ENCODE data around the gene PDE6D.
A peak's percentile ranks its signal among the peaks of the same experiment; 100 is the strongest.

PDE6D gene

DNA sequence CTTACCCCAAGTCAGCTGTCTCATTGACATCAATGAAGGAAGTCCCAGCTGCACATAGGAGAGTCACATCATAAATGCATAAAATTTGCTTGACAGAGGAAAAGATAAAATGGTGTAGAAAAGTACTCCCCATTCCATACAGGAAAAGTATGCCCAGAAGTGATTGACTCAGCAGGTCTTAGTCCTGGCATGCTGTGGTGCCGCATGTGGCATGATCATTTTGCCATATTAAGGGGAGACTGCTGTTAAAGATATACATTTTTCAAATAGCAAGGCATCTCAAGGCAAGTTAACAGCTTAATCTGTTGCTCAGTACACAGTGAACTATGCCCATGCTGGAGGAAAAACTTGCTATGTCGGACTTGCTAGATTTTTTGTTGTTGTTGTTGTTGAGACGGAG, 13.3 kb upstream of the PDE6D start:
- Histone ChIP-seq H3K4me3 (ENCODE audit: low read length) (no peak overlapping the region), H3K27me3 (ENCODE audit: control insufficient read depth, insufficient read depth, low read length) (no peaks in the 10 kb centered on the region), H3K36me3 (ENCODE audit: control insufficient read depth, low read depth, low read length) (peaks cover 38% of the 10 kb centered on the region), H3K4me1 (ENCODE audit: control insufficient read depth, low read depth, low read length) (no peaks in the 10 kb centered on the region), H3K27ac (ENCODE audit: low read length) (no peak overlapping the region), H3K9me3 (ENCODE audit: control insufficient read depth, low read depth, low read length) (no peaks in the 10 kb centered on the region), H3K9ac (ENCODE audit: low read length) (no peak overlapping the region)

DNA sequence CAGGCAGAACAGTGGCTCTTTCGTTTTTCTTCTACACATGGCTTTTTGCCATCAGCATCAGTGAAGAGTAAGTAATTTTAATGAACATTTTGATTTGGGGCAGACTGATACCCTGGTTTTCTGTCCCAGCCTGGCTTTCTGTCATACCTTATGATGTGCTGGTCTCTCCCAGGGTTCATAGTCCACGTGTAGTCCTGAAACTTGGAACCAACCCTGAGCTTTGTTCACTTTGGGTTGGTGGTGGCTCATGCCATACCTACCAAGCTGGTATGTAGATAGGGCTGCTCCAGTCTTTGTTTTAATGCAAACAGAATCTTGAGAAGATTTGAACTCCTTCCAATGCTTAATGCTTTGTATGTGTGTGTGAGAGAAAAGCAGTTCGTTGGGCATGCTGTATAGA, 10.0 kb upstream of the PDE6D start:
- H3K4me1 ChIP-seq (ENCODE audit: control insufficient read depth, low read depth, low read length): peaks cover 6% of the 10 kb centered on the region
- H3K27me3 ChIP-seq (ENCODE audit: control insufficient read depth, insufficient read depth, low read length): no peaks in the 10 kb centered on the region
- H3K9ac ChIP-seq (ENCODE audit: low read length): no peak overlapping the region
- H3K9me3 ChIP-seq (ENCODE audit: control insufficient read depth, low read depth, low read length): no peaks in the 10 kb centered on the region
- no peak overlapping the region for H3K4me3 ChIP-seq (ENCODE audit: low read length)
- peaks cover 18% of the 10 kb centered on the region for H3K36me3 ChIP-seq (ENCODE audit: control insufficient read depth, low read depth, low read length)
- no peak overlapping the region for H3K27ac ChIP-seq (ENCODE audit: low read length)

DNA sequence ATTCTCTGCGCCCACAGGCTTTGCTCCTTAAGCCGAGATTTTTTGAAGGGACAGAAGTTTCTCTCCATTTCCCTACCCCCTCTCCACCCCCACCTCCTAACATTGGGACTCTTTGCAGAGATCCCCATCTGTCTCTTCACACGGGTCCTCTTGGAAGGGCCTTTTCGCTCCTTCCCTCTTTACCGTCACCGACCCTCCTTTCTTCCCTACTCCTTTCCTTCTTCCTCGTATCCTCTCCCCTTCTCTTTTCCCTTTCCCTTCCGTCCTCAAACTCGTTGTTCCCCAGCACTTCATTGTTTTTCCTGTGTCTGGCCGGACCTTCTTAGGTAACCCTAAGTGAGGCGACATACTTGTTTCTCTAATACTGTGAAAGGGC, 5.8 kb upstream of the PDE6D start:
- Histone ChIP-seq H3K4me3 (ENCODE audit: low read length) (peak overlapping the region; percentile 68), H3K27me3 (ENCODE audit: control insufficient read depth, insufficient read depth, low read length) (no peaks in the 10 kb centered on the region), H3K4me1 (ENCODE audit: control insufficient read depth, low read depth, low read length) (peaks cover 16% of the 10 kb centered on the region), H3K9me3 (ENCODE audit: control insufficient read depth, low read depth, low read length) (no peaks in the 10 kb centered on the region), H3K9ac (ENCODE audit: low read length) (peak overlapping the region; percentile 80), H3K36me3 (ENCODE audit: control insufficient read depth, low read depth, low read length) (peaks cover 8% of the 10 kb centered on the region), H3K27ac (ENCODE audit: low read length) (no peak overlapping the region)

- Histone ChIP-seq H3K9me3 (ENCODE audit: control insufficient read depth, low read depth, low read length) (no peaks in the 10 kb centered on the region), H3K36me3 (ENCODE audit: control insufficient read depth, low read depth, low read length) (peaks cover 4% of the 10 kb centered on the region), H3K27me3 (ENCODE audit: control insufficient read depth, insufficient read depth, low read length) (no peaks in the 10 kb centered on the region), H3K9ac (ENCODE audit: low read length) (peak within 1 kb of the TSS; percentile 80), H3K27ac (ENCODE audit: low read length) (peak within 1 kb of the TSS; percentile 79), H3K4me3 (ENCODE audit: low read length) (peak within 1 kb of the TSS; percentile 68), H3K4me1 (ENCODE audit: control insufficient read depth, low read depth, low read length) (peaks cover 16% of the 10 kb centered on the region)
Observed at GRCh38 chr2:231786177-231786916, 5.3 kb upstream of the PDE6D start, which contains the start of gene COPS7B. COPS7B (plus strand) TSS chr2:231786445; CDS start chr2:231788571, 2,126 bp downstream.

GRCh38 chr2:231785822-231786176, 4.7 kb upstream of the PDE6D start:
- Histone ChIP-seq H3K36me3 (ENCODE audit: control insufficient read depth, low read depth, low read length) (peaks cover 4% of the 10 kb centered on the region), H3K9ac (ENCODE audit: low read length) (peak overlapping the region; percentile 80), H3K27me3 (ENCODE audit: control insufficient read depth, insufficient read depth, low read length) (no peaks in the 10 kb centered on the region), H3K9me3 (ENCODE audit: control insufficient read depth, low read depth, low read length) (no peaks in the 10 kb centered on the region), H3K27ac (ENCODE audit: low read length) (peak overlapping the region; percentile 79), H3K4me1 (ENCODE audit: control insufficient read depth, low read depth, low read length) (peaks cover 16% of the 10 kb centered on the region), H3K4me3 (ENCODE audit: low read length) (peak overlapping the region; percentile 68)

DNA sequence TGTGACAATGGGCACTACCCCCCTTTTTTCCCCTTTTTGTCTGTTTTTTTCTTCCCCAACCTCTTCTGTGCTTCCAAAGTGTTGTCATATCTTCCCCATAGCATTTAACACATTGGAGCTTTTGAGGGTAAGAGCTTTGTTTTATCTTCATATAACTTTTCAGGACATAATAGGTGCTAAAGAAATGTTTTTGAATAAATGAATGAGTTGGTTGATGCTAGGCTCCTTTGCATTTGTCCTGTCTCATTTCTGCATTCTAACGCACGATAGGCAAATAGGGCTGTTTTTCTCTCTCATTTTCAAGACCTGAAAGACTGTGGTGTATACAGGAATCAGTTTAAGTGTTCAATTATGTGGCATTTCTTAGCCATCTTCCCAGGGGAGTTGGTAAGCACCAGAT, 4.3 kb upstream of the PDE6D start:
- H3K27ac ChIP-seq (ENCODE audit: low read length): no peak overlapping the region
- no peaks in the 10 kb centered on the region for H3K9me3 ChIP-seq (ENCODE audit: control insufficient read depth, low read depth, low read length)
- H3K9ac ChIP-seq (ENCODE audit: low read length): peak overlapping the region; percentile 80
- H3K36me3 ChIP-seq (ENCODE audit: control insufficient read depth, low read depth, low read length): peaks cover 4% of the 10 kb centered on the region
- peaks cover 16% of the 10 kb centered on the region for H3K4me1 ChIP-seq (ENCODE audit: control insufficient read depth, low read depth, low read length)
- no peaks in the 10 kb centered on the region for H3K27me3 ChIP-seq (ENCODE audit: control insufficient read depth, insufficient read depth, low read length)
- peak overlapping the region; percentile 68 for H3K4me3 ChIP-seq (ENCODE audit: low read length)

- Histone ChIP-seq H3K9ac (ENCODE audit: low read length) (peak overlapping the region; percentile 47), H3K4me1 (ENCODE audit: control insufficient read depth, low read depth, low read length) (peaks cover 17% of the 10 kb centered on the region), H3K9me3 (ENCODE audit: control insufficient read depth, low read depth, low read length) (no peaks in the 10 kb centered on the region), H3K27me3 (ENCODE audit: control insufficient read depth, insufficient read depth, low read length) (peaks cover 9% of the 10 kb centered on the region), H3K36me3 (ENCODE audit: control insufficient read depth, low read depth, low read length) (no peaks in the 10 kb centered on the region), H3K4me3 (ENCODE audit: low read length) (peak overlapping the region; percentile 96), H3K27ac (ENCODE audit: low read length) (no peak overlapping the region)
Observed at GRCh38 chr2:231781798-231782726, 980 bp upstream of the PDE6D start.

GRCh38 chr2:231780123-231780908, 766 bp downstream of the PDE6D start:
- H3K27ac ChIP-seq (ENCODE audit: low read length): no peak overlapping the region
- H3K9me3 ChIP-seq (ENCODE audit: control insufficient read depth, low read depth, low read length): no peaks in the 10 kb centered on the region
- peaks cover 14% of the 10 kb centered on the region for H3K4me1 ChIP-seq (ENCODE audit: control insufficient read depth, low read depth, low read length)
- peak overlapping the region; percentile 47 for H3K9ac ChIP-seq (ENCODE audit: low read length)
- H3K4me3 ChIP-seq (ENCODE audit: low read length): peak overlapping the region; percentile 96
- no peaks in the 10 kb centered on the region for H3K36me3 ChIP-seq (ENCODE audit: control insufficient read depth, low read depth, low read length)
- H3K27me3 ChIP-seq (ENCODE audit: control insufficient read depth, insufficient read depth, low read length): peaks cover 9% of the 10 kb centered on the region

DNA sequence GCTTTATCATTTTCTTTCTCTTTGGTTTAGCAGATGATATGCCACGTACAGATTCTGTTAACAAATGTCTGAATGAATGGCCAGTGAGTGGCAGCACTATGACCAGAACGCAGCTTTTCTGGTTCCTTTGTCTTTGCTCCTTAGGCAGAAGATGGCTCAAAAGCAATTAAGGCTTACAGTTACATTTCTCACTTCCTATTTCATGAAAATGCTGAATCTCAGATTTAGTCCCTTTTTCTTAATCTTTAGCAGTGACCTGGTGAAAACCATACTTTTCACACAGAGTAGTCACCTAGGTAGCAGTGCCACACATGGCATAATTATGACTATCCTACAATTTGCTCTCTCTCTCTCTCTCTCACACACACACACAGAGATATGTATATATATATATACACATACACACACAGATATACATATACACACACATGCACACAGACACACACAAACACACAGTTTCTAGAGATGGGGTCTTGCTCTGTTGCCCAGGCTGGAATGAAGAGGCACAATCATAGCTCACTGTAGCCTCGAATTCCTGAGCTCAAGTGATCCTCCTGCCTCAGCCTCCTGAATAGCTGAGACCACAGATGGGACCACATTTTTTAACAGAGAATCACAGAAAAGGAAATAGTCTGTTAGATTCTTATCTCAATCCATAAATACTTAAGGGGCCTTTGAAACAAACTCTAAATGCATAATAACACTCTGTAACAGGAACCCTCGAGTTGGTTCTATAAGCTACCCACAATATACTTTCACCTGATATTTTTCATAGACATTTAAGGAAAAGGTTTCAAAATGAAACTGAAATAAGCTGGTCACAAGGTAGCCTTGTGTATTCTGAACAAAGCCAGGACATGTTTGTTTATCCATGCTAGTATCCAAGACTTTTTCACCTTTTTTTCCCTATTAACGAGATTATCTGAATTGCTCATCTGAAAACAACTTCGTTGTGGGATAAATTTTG, 11.6 kb downstream of the PDE6D start:
- H3K27ac ChIP-seq (ENCODE audit: low read length): no peak overlapping the region

GRCh38 chr2:231765496-231765929, 15.6 kb downstream of the PDE6D start:
- Histone ChIP-seq H3K27ac (ENCODE audit: low read length) (no peak overlapping the region), H3K36me3 (ENCODE audit: control insufficient read depth, low read depth, low read length) (no peaks in the 10 kb centered on the region), H3K9ac (ENCODE audit: low read length) (no peak overlapping the region), H3K4me3 (ENCODE audit: low read length) (no peak overlapping the region), H3K27me3 (ENCODE audit: control insufficient read depth, insufficient read depth, low read length) (no peaks in the 10 kb centered on the region), H3K9me3 (ENCODE audit: control insufficient read depth, low read depth, low read length) (no peaks in the 10 kb centered on the region), H3K4me1 (ENCODE audit: control insufficient read depth, low read depth, low read length) (peaks cover 4% of the 10 kb centered on the region)

More for the DNA sequence above, 11.6 kb downstream of the PDE6D start:
- Histone ChIP-seq H3K27me3 (ENCODE audit: control insufficient read depth, insufficient read depth, low read length) (no peaks in the 10 kb centered on the region), H3K36me3 (ENCODE audit: control insufficient read depth, low read depth, low read length) (no peaks in the 10 kb centered on the region), H3K4me1 (ENCODE audit: control insufficient read depth, low read depth, low read length) (peaks cover 4% of the 10 kb centered on the region), H3K9ac (ENCODE audit: low read length) (no peak overlapping the region), H3K9me3 (ENCODE audit: control insufficient read depth, low read depth, low read length) (no peaks in the 10 kb centered on the region), H3K4me3 (ENCODE audit: low read length) (no peak overlapping the region)

Measured in iPS-18a (cell line).